Prostate gland (tissue), 2 donors: Measurements from ENCODE around the gene SLC14A1.

Source experiments
- CTCF ChIP-seq, 4 experiments: fragments of 200-600 bp in 2 of 4; fragments of 450-650 bp in 2 of 4; sonication (generic) in 2 of 4; IDR thresholded peaks; 1 replicate in 3 of 4; 2 replicates in 1 of 4; pipeline ENCODE4 v1.5.1; 2016 to 2019; ENCODE audit warnings: antibody characterized with exemption in 4 of 4, mild to moderate bottlenecking in 2 of 4, moderate library complexity in 2 of 4
- POLR2A ChIP-seq: fragments of 450-650 bp; IDR thresholded peaks from one replicate; pipeline ENCODE4 v1.6.1; 2016; ENCODE audit warnings: antibody characterized with exemption, mild to moderate bottlenecking
- POLR2AphosphoS5 ChIP-seq: sonication (generic); formaldehyde crosslinking; IDR thresholded peaks from one replicate; pipeline ENCODE4 v1.6.1; 2017; ENCODE audit warnings: antibody characterized with exemption

- TF ChIP-seq CTCF (IDR thresholded peaks at IDR 0.05): no peak
- TF ChIP-seq POLR2AphosphoS5: no peak
- TF ChIP-seq POLR2A: no peak
Measured at GRCh38 chr18:45734505-45734904, 10.5 kb downstream of the SLC14A1 start.
